HCT116 (cell line): ENCODE measurements around the gene ZNF76. TPM values are rescaled to one million over a fixed set of nuclear protein-coding genes. Genes with fewer than 3 reads are reported as not detected.

Experiments used
- ATAC-seq: fragments of 200-7000 bp; cut with Tn5 transposase; 2 replicates; pipeline ENCODE4 v1.9.1; 2020; ENCODE audit warnings: mild to moderate bottlenecking, moderate library complexity
- BruUV-seq: library from RNA; stranded (reverse); fragments of 400-500 nt; replicated peaks from 2 replicates; lab custom pipeline; 2021; lab: Mats Ljungman, UMichigan
- CTCF ChIA-PET: fragments of 300-600 bp; sonication (Branson Sonifier 250); formaldehyde crosslinking; loops from one replicate; lab custom pipeline; 2021; ENCODE audit warnings: antibody characterized with exemption; lab: Charles Lee
- POLR2A ChIA-PET: fragments of 300-600, 350-600 bp; sonication (Branson Sonifier 250); formaldehyde crosslinking; loops from one replicate; lab custom pipeline; 2021; ENCODE audit warnings: antibody characterized with exemption; lab: Charles Lee
- RAD21 ChIA-PET, 2 experiments: fragments of 300-600 bp; sonication (Branson Sonifier 250); formaldehyde crosslinking; loops; one replicate each; lab custom pipeline; 2023; ENCODE audit warnings: low total read pairs in 2 of 2; ENCODE audit not compliant: uncharacterized antibody in 2 of 2, unreplicated experiment in 2 of 2, low non-redundant PET in 1 of 2; lab: Charles Lee
- DNase-seq: peaks from one replicate; pipeline ENCODE4 v3.0.0-alpha.2; 2010; ENCODE audit warnings: low read depth, low spot score
- H2AFZ ChIP-seq: fragments of 200-600 bp; shearing (Covaris generic), sonication (generic); 2 replicates; pipeline ENCODE4 v1.6.1; 2017; ENCODE audit warnings: low read depth, mixed run types, mixed read lengths, antibody characterized with exemption, low read length; ENCODE audit not compliant: poor library complexity, severe bottlenecking
- H3K27ac ChIP-seq: 2 replicates; pipeline ENCODE4 v1.5.1; 2012; ENCODE audit warnings: low read depth, low read length
- H3K27me3 ChIP-seq: fragments of 200-600 bp; sonication (generic); 2 replicates; pipeline ENCODE4 v1.6.1; 2016; ENCODE audit warnings: mixed run types, low read length, mixed read lengths; ENCODE audit not compliant: insufficient read depth
- H3K36me3 ChIP-seq, 2 experiments: fragments of 200-500 bp in 1 of 2; fragments of 200-600 bp in 1 of 2; sonication (Bioruptor generic) in 1 of 2; sonication (generic) in 1 of 2; 2 replicates each; pipeline versions ENCODE4 v1.5.1 to v1.6.1; 2014 to 2016; ENCODE audit warnings: low read length in 2 of 2, inconsistent platforms in 1 of 2, mixed read lengths in 1 of 2, mixed run types in 1 of 2; ENCODE audit not compliant: insufficient read depth in 2 of 2, control insufficient read depth in 1 of 2
- H3K4me1 ChIP-seq, 2 experiments: fragments of 200-600 bp in 1 of 2; sonication (generic) in 1 of 2; 2 replicates each; pipeline versions ENCODE4 v1.5.1 to v1.6.1; 2012 to 2017; ENCODE audit warnings: low read length in 2 of 2, inconsistent platforms in 1 of 2, mild to moderate bottlenecking in 1 of 2, mixed read lengths in 1 of 2, mixed run types in 1 of 2, moderate library complexity in 1 of 2; ENCODE audit not compliant: insufficient read depth in 2 of 2, control insufficient read depth in 1 of 2
- H3K4me2 ChIP-seq: fragments of 200-600 bp; sonication (generic); 2 replicates; pipeline ENCODE4 v1.6.1; 2017; ENCODE audit warnings: mixed run types, low read length, mixed read lengths
- H3K4me3 ChIP-seq, 2 experiments: fragments of 200-600 bp in 1 of 2; sonication (generic) in 1 of 2; replicated peaks in 1 of 2; 2 replicates each; pipeline ENCODE4 v1.5.1; 2011 to 2016; ENCODE audit warnings: low read length in 2 of 2, control low read depth in 1 of 2, low read depth in 1 of 2, mild to moderate bottlenecking in 1 of 2, mixed read lengths in 1 of 2, mixed run types in 1 of 2
- H3K79me2 ChIP-seq: fragments of 200-600 bp; sonication (generic); 2 replicates; pipeline ENCODE4 v1.6.1; 2017; ENCODE audit warnings: mild to moderate bottlenecking, mixed run types, low read length, moderate library complexity, mixed read lengths; ENCODE audit not compliant: insufficient read depth
- H3K9ac ChIP-seq: fragments of 200-600 bp; sonication (generic); 2 replicates; pipeline ENCODE4 v1.6.1; 2016; ENCODE audit warnings: low read length, mixed read lengths
- H3K9me2 ChIP-seq: fragments of 200-600 bp; sonication (generic), shearing (Covaris generic); 2 replicates; pipeline ENCODE4 v1.6.1; 2017; ENCODE audit warnings: mixed run types, mild to moderate bottlenecking, moderate library complexity; ENCODE audit not compliant: insufficient read depth
- H3K9me3 ChIP-seq, 2 experiments: fragments of 200-500 bp in 1 of 2; fragments of 200-600 bp in 1 of 2; sonication (Bioruptor generic) in 1 of 2; sonication (generic) in 1 of 2; 2 replicates each; pipeline ENCODE4 v1.6.1; 2014 to 2017; ENCODE audit warnings: low read length in 2 of 2, mixed read lengths in 2 of 2, inconsistent platforms in 1 of 2, low read depth in 1 of 2, mild to moderate bottlenecking in 1 of 2, mixed run types in 1 of 2, moderate library complexity in 1 of 2; ENCODE audit not compliant: control insufficient read depth in 1 of 2, insufficient read depth in 1 of 2
- H4K20me1 ChIP-seq: fragments of 200-600 bp; sonication (generic), shearing (Covaris generic); 2 replicates; pipeline ENCODE4 v1.6.1; 2017; ENCODE audit warnings: mixed run types, mild to moderate bottlenecking, moderate library complexity; ENCODE audit not compliant: insufficient read depth
- CEBPB ChIP-seq: IDR thresholded peaks from 2 replicates; pipeline ENCODE4 v1.6.1; 2012; ENCODE audit warnings: low read depth
- EGR1 ChIP-seq: IDR thresholded peaks from 2 replicates; pipeline ENCODE4 v1.6.1; 2012; ENCODE audit warnings: low read depth
- ELF1 ChIP-seq: IDR thresholded peaks from 2 replicates; pipeline ENCODE4 v1.6.1; 2012; ENCODE audit warnings: low read depth, borderline replicate concordance
- EZH2 ChIP-seq: fragments of 200-600 bp; sonication (generic); IDR thresholded peaks from 2 replicates; pipeline ENCODE4 v1.6.1; 2017; ENCODE audit warnings: antibody characterized with exemption, mixed run types
- EZH2phosphoT487 ChIP-seq: fragments of 200-600 bp; IDR thresholded peaks from 2 replicates; pipeline ENCODE4 v1.6.1; 2018; ENCODE audit warnings: antibody characterized with exemption, borderline replicate concordance
- FOSL1 ChIP-seq: IDR thresholded peaks from 2 replicates; pipeline ENCODE4 v1.6.1; 2012; ENCODE audit warnings: low read depth
- JUND ChIP-seq: IDR thresholded peaks from 2 replicates; pipeline ENCODE4 v1.6.1; 2012
- POLR2A ChIP-seq: IDR thresholded peaks from 2 replicates; pipeline ENCODE4 v1.7.0; 2011; ENCODE audit warnings: borderline replicate concordance; ENCODE audit not compliant: insufficient read depth, insufficient read length; ENCODE audit errors: extremely low read depth
- POLR2AphosphoS5 ChIP-seq: IDR thresholded peaks from 2 replicates; pipeline ENCODE4 v1.6.1; 2011; ENCODE audit warnings: mild to moderate bottlenecking, low read depth, low read length, moderate library complexity
- RAD21 ChIP-seq: IDR thresholded peaks from 2 replicates; pipeline ENCODE4 v1.6.1; 2012; ENCODE audit warnings: low read depth, mild to moderate bottlenecking
- SP1 ChIP-seq: IDR thresholded peaks from 2 replicates; pipeline ENCODE4 v1.6.1; 2012; ENCODE audit warnings: low read depth
- SRF ChIP-seq: IDR thresholded peaks from 2 replicates; pipeline ENCODE4 v1.6.1; 2012; ENCODE audit warnings: low read depth
- TCF7L2 ChIP-seq: IDR thresholded peaks from 2 replicates; pipeline ENCODE4 v1.7.0; 2011; ENCODE audit warnings: borderline replicate concordance, inconsistent platforms; ENCODE audit not compliant: insufficient read depth, insufficient read length; ENCODE audit errors: extremely low read depth
- YY1 ChIP-seq: IDR thresholded peaks from 2 replicates; pipeline ENCODE4 v1.6.1; 2011; ENCODE audit warnings: low read length, low read depth, moderate library complexity, mild to moderate bottlenecking; ENCODE audit not compliant: insufficient replicate concordance; ENCODE audit errors: extremely low read depth
- ZFX ChIP-seq: fragments of 450-650 bp; IDR thresholded peaks from 2 replicates; pipeline ENCODE4 v1.6.1; 2017
- ZNF274 ChIP-seq: fragments of 200-500 bp; sonication (Bioruptor generic); IDR thresholded peaks from 2 replicates; pipeline ENCODE4 v1.6.1; 2014; ENCODE audit warnings: mild to moderate bottlenecking, low read depth, low read length, inconsistent platforms
- intact Hi-C: fragments of 100-400 bp; cut with micrococcal nuclease; formaldehyde crosslinking; loops from 2 replicates; pipeline ENCODE4 v1.10.0; 2022
- total RNA-seq: library from RNA; stranded (reverse); gene quantifications from one replicate; pipeline ENCODE4 v1.2.1, GENCODE V29; 2021; ENCODE audit not compliant: unreplicated experiment
- TF ChIP-seq, protein P1 (sequence below): IDR thresholded peaks from 2 replicates; pipeline ENCODE4 v1.6.1; 2012
- TF ChIP-seq, protein P2 (sequence below): IDR thresholded peaks from 2 replicates; pipeline ENCODE4 v1.6.1; 2012
- TF ChIP-seq, protein P3 (sequence below), 3 experiments: fragments of 200-600 bp in 1 of 3; sonication (generic) in 1 of 3; IDR thresholded peaks in 2 of 3; conservative IDR thresholded peaks in 1 of 3; 2 replicates each; pipeline ENCODE4 v1.5.1; 2012 to 2017; ENCODE audit warnings: low read depth in 2 of 3, low read length in 2 of 3, antibody characterized with exemption in 1 of 3, borderline replicate concordance in 1 of 3, control low read depth in 1 of 3, mild to moderate bottlenecking in 1 of 3, mixed read lengths in 1 of 3, mixed run types in 1 of 3, moderate library complexity in 1 of 3; ENCODE audit not compliant: insufficient read depth in 1 of 3
- TF ChIP-seq, protein P4 (sequence below): IDR thresholded peaks from 2 replicates; pipeline ENCODE4 v1.6.1; 2011; ENCODE audit warnings: mild to moderate bottlenecking, low read length, moderate library complexity; ENCODE audit not compliant: insufficient replicate concordance; ENCODE audit errors: extremely low read depth

ZNF76 gene
- total RNA-seq, 1 experiment from 2014 or later, result 47.5 TPM

DNA sequence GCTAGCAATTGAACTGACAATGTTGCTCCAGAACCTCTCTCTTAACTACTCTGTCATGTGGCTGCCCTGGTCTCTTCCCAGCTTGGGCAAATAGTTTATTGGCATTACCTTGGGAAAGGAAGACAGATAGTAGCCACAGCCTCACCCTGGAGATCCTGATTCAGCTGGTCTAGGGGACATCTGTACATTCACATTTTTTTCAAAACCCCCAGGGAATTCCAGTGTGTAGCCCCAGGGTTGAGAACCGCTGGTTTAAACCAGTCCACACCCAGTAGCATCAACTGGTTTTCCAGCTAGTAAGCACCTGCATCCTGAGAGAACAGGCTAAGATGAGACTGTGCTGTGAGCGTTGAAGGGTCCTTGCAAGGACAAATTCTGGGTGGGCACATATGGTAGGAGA lies 36.1 kb upstream of the ZNF76 start:
- no TSS peak for BruUV-seq
- H2AFZ ChIP-seq, result no peak overlapping the region
- no peaks in the 10 kb centered on the region for H3K79me2 ChIP-seq
- ATAC-seq, result no peak
- intact Hi-C loops, result no loop called here
- no peaks in the 10 kb centered on the region for H3K9me2 ChIP-seq
- DNase-seq, result no peak
- H3K36me3 ChIP-seq, result no peaks in the 10 kb centered on the region
- H4K20me1 ChIP-seq, result no peaks in the 10 kb centered on the region
- H3K4me1 ChIP-seq, result no peaks in the 10 kb centered on the region
- H3K27me3 ChIP-seq, result no peaks in the 10 kb centered on the region
- H3K4me3 ChIP-seq, result no peak overlapping the region
- H3K9ac ChIP-seq, result no peak overlapping the region
- no peaks in the 10 kb centered on the region for H3K9me3 ChIP-seq
- ChIA-PET RAD21 (no interaction called here), CTCF (interaction anchor here (1.1 kb wide), 1 partner anchor 18 kb away, joined by 3 read pairs; no protein-coding TSS in a partner anchor), POLR2A (no interaction called here)
- H3K4me2 ChIP-seq, result no peak overlapping the region
- TF ChIP-seq ZNF274 (no peak), ELF1 (no peak), EZH2 (no peak), CEBPB (no peak), YY1 (no peak), POLR2AphosphoS5 (no peak), JUND (no peak), POLR2A (no peak), SP1 (no peak), RAD21 (no peak), EZH2phosphoT487 (no peak), FOSL1 (no peak), ZFX (no peak), EGR1 (no peak), TCF7L2 (no peak), SRF (no peak)
- TF ChIP-seq, protein P1, sequence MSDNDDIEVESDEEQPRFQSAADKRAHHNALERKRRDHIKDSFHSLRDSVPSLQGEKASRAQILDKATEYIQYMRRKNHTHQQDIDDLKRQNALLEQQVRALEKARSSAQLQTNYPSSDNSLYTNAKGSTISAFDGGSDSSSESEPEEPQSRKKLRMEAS, result no peak
- TF ChIP-seq, protein P2, sequence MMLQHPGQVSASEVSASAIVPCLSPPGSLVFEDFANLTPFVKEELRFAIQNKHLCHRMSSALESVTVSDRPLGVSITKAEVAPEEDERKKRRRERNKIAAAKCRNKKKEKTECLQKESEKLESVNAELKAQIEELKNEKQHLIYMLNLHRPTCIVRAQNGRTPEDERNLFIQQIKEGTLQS, result no peak
- TF ChIP-seq, protein P3, sequence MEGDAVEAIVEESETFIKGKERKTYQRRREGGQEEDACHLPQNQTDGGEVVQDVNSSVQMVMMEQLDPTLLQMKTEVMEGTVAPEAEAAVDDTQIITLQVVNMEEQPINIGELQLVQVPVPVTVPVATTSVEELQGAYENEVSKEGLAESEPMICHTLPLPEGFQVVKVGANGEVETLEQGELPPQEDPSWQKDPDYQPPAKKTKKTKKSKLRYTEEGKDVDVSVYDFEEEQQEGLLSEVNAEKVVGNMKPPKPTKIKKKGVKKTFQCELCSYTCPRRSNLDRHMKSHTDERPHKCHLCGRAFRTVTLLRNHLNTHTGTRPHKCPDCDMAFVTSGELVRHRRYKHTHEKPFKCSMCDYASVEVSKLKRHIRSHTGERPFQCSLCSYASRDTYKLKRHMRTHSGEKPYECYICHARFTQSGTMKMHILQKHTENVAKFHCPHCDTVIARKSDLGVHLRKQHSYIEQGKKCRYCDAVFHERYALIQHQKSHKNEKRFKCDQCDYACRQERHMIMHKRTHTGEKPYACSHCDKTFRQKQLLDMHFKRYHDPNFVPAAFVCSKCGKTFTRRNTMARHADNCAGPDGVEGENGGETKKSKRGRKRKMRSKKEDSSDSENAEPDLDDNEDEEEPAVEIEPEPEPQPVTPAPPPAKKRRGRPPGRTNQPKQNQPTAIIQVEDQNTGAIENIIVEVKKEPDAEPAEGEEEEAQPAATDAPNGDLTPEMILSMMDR (IDR thresholded peaks at IDR 0.05 in 2 of 3, conservative IDR thresholded peaks at IDR 0.05 in 1 of 3; ENCODE audit: borderline replicate concordance in 1 of 3, insufficient read depth in 1 of 3, low read depth in 2 of 3, low read length in 2 of 3), result no peak
- TF ChIP-seq, protein P4, sequence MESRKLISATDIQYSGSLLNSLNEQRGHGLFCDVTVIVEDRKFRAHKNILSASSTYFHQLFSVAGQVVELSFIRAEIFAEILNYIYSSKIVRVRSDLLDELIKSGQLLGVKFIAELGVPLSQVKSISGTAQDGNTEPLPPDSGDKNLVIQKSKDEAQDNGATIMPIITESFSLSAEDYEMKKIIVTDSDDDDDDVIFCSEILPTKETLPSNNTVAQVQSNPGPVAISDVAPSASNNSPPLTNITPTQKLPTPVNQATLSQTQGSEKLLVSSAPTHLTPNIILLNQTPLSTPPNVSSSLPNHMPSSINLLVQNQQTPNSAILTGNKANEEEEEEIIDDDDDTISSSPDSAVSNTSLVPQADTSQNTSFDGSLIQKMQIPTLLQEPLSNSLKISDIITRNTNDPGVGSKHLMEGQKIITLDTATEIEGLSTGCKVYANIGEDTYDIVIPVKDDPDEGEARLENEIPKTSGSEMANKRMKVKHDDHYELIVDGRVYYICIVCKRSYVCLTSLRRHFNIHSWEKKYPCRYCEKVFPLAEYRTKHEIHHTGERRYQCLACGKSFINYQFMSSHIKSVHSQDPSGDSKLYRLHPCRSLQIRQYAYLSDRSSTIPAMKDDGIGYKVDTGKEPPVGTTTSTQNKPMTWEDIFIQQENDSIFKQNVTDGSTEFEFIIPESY, result no peak
- H3K27ac ChIP-seq, result no peak overlapping the region
